Right kidney (tissue), 1 donor: ENCODE measurements around the gene CDK7.

Experiments used
- DNase-seq: peaks from one replicate; pipeline ENCODE4 v3.0.0-alpha.2; 2016

CDK7 gene

DNA sequence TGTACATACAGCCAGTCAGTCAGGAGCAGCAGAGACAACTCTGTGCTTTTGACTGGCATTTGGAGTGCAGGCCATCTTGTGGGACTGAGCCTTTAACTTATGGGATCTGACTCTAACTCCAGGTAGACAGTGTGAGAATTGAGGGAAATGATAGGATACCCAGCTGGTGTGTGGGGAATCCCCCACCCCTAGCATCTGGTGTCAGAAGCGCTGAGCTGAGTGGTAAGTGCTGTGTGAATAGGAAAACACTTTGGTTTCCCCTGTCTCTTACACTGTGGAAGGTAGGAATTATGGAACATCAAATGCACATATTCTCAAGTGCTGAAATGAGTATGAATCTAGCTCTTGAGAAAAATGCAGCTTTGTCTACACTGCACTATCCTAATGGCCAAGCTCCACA, 54.0 kb downstream of the CDK7 start:
- no peak for DNase-seq

DNA sequence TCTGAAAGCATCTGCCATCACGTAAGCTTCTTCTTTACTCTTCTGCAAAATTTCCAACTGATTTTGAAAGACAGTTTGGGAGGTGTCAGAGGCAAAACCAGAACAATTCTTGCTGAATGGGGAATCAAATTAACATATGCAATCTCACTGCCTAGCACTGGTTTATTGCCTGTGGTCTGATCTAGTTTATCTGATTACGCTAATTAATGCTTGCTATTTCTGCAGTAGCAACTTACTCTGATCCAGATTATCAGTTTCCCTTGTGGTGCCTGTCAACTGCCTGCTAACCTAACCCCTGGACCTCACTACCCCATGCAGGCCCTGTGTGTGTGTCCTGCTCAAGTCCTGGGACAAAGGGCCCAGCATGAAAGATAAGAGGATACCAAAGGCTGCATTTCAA, 57.6 kb downstream of the CDK7 start:
- no peak for DNase-seq

DNA sequence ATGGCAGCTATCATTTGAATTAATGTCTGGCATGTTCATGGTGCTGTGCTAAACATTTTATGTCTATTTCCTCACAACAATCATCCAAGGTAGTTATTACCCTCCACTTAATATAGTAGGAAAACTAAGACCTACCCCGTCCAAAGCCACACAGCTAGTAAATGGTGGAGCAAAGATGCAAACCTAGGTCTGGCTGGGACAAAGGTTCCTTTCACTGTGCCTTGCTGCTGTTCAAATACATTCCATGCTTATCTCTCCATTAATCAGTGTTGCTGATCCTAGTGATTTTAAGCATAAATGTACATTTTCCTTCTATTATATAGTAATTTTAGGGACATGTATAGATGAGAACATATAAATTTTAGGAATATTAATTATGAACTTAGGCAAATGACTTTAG, 59.2 kb downstream of the CDK7 start:
- no peak for DNase-seq

DNA sequence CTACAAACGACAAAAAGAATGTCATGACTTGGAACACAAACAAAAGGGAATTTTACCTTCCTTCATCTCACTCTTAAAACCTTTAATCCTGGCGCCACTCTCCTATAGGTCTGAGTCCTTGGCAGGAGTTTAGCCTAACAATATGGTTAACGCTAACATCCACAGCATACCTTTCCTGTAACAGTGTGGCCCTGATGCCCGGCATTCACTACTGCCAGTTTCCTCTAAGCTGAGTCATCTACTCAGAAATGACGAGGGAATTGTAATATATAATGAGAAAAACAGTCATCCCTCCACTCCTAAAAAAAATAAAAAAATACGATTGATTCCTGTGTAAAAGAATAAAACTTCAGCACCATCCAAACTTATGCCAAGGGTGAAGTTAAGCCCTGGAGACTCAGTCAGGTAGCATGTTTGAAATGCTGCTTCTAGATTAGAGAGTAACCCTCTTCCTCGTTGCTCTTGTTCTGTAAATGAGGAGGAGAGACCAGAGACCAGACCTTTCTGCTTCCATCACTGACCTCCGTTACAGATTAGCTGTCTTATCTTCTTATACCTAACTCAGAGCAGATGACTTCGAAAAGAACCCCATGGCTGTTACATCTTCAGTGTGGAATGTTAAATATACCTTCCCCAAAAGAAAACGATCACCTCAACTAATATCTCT, 60.5 kb downstream of the CDK7 start:
- DNase-seq, result no peak

DNA sequence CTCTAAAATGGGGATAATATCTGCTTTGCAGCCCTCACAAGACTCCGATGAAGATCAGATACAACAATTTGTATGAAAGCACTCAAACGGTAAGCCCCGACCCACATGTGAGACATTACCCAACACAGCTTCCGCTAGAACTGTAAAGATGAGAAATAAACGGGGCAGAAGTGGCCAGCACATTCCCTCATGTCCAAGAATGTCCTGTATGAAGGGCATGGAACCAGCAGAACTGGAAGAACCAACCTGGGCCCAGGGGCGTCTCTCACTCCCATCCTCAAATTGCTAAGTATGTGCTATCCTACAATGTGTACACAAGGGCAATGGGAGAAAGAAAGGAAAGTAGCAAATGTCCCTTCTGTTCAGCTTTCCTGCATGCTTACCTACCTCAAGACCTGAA, 64.9 kb downstream of the CDK7 start:
- DNase-seq, result no peak

DNA sequence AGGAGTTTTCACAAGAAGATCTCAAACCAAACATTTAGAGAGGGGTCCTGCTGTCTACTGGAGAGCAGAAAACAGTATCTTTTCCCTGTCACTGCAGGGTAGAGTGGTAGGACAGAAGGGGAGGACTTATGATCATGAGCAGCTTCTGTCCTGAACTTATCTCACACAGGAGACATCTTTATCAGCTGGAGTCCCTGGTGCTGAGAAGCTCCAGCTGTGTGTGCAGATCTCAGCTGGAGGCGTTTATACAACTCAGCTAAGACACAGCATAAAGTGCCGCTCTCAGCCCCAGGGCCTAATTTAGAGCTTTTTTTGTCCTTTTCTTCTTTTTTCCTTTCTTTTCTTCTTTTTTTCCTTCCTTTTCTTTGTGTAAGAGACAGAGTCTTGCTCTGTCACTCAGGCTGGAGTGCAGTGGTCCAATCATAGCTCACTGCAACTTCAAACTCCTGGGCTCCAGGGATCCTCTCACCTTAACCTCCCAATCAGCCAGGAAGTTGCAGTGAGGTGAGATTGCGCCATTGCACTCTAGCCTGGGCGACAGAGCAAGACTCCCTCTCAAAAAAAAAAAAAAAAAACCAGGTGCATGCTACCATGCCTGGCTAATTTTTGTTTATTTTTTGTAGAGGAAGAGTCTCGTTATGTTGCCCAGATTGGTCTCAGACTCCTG, 66.0 kb downstream of the CDK7 start:
- no peak for DNase-seq

DNA sequence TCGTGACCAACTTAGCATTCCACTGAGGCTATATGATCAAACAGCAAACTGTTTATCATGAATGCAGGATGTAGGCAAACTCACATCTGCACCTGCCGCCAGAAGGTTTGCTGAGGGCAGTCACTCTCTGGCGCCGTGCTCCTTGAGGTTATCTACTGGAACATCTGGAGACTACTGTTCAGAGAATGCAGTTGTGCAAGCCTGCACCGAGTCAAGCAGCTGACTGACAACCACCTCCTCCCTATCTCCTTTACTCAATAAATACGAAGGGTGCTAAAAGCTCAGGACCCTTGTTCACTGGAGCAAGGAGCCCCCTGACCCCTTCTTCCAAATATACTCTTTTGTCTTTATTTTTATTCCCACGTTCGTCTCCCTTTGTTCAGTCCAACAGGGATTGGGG, 70.8 kb downstream of the CDK7 start:
- DNase-seq, result no peak

DNA sequence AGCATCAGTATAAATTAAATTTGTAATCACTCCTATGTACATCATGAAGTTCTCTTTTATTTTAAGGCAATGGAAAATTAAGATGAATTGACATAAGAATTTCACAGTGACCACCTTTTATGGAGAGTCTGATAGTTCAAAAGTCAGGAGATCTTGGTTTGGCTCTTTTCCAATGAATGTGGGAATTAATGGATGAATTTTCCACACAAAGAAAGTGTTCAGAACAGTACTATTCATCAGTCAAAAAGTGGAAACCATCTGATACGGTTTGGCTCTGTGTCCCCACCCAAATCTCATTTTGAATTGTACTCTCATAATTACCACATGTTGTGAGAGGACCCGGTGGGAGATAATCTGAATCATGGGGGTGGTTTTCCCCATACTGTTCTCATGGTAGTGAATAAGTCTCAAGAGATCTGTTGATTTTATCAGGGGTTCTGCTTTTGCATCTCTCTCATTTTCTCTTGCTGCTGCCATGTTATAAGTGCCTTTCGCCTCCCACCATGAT, 73.4 kb downstream of the CDK7 start:
- DNase-seq, result no peak

DNA sequence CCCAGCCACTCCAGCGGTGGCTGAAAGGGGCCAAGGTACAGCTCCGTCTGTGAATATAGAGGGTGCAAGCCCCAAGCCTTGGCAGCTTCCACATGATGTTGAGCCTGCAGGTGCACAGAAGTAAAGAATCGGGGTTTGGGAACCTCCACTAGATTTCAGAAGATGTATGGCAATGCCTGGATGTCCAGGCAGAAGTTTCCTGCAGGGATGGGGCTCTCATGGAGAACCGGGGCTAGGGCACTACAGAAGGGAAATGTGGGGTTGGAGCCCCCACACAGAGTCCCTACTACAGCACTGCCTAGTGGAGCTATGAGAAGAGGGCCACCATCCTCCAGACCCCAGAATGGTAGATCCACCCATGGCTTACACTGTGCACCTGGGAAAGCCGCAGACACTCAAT, 74.7 kb downstream of the CDK7 start:
- no peak for DNase-seq

DNA sequence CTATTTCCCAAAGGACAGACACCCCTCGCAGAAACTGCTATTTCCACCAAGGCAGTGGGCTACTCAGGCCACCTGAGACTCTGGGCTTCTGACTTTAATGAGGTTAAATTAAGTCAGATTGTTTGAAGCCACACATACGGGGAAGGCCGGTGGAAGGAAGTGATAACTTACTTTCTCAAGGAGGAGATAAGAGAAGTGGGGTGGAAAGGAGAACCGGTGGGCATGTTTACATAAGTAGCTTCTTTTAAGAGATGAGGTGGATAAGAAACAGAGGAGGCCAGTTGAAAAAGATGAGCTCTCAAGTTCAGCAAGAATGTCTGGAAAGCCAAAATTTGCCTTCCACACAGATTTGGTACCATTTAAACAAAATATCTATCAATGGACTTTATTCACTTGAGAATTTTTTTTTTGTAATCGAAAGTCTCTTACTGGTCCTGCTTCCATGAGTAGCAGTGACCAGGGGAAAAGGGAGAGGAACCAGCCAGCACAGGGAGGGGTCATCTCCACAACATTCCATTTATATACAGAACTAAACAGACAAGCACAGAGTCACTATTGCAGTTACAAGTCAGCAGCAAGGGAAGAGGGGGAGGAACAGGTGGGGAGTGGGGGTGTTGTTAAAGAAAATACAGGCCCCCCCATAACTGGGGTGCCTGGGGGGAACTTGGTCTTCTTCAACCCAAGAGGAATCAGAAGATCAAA, 77.9 kb downstream of the CDK7 start:
- DNase-seq, result no peak

DNA sequence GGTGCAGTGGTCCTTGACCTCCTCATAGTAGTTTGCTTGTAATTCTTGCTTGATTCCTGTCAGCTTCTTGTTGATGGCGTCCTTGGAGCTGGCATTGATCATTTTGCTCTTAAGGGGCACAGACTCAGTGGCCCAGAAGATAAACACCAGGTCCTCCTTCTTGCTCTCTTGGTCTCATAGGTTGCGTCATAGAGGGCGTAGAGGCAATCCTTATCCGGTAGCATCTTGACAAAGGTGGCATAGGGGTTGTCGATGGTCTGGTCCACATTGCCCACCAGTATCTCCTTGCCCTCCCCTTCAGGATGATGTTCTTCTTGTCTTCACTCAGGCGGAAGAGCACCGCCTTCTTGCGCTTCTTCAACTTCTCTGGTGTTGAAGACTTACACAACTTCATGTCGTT, 78.7 kb downstream of the CDK7 start:
- no peak for DNase-seq

DNA sequence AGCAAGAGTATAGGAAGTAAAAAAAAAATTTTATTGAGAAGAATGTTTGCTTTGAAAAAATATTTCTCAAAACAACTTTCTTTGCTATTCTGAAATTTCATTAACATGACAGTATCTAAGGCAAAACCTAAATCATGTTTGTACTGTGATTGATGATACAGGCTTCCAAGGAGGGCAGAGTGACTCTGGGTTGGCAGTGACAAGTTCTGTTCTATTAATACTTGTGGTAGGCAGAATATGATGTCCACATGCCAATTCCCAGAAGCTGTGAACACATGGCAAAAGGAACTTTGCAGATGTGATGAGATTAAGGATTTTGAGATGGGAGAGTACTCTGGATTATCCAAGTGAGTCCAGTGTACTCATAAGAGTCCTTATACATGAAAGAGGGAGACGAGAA, 81.3 kb downstream of the CDK7 start:
- DNase-seq, result no peak

DNA sequence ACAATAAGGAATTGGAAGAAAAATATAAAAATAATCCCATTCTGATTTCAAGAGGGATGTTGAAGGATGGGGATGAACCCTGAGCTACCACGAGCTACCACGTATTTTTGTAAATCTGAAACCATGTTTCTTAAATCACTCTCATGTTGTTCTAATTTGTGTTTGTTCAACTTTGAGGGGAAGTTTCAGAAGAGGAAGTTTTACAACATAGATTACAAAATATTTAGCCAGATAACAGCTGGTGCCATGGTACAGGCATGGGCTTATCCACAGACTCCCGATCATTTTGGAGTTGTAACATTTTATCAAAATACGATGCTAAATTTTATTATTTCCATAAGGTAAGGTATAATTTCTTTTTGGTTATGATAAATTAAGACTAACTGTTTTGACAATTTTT, 82.7 kb downstream of the CDK7 start:
- no peak for DNase-seq

DNA sequence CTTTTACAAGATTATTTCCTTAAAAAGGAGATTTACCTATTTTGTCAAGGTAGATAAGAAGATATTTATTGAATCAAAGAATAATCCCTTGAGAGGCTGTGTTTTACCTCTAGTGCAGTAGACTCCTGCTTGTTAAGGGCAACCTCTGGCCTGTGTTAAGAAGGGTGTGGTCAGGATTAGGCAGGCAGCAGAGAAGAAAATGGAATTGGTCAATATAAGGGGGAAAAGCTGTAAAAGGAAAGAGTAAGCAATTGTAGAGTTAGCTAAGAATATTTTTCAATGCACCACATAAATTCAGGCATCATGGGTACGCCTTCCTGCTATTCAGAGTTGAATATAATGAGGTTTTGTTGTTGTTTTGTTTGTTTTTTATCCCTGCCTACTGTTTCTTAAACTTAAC, 91.7 kb downstream of the CDK7 start:
- DNase-seq, result no peak
